HCT116 (cell line): ENCODE results near the gene PROB1. TPM values are rescaled to one million over a fixed set of nuclear protein-coding genes. Genes with fewer than 3 reads are reported as not detected.

Experiments
- ATAC-seq: fragments of 200-7000 bp; cut with Tn5 transposase; 2 replicates; pipeline ENCODE4 v1.9.1; 2020; ENCODE audit warnings: mild to moderate bottlenecking, moderate library complexity
- BruUV-seq: library from RNA; stranded (reverse); fragments of 400-500 nt; replicated peaks from 2 replicates; lab custom pipeline; 2021; lab: Mats Ljungman, UMichigan
- CTCF ChIA-PET: fragments of 300-600 bp; sonication (Branson Sonifier 250); formaldehyde crosslinking; loops from one replicate; lab custom pipeline; 2021; ENCODE audit warnings: antibody characterized with exemption; lab: Charles Lee
- POLR2A ChIA-PET: fragments of 300-600, 350-600 bp; sonication (Branson Sonifier 250); formaldehyde crosslinking; loops from one replicate; lab custom pipeline; 2021; ENCODE audit warnings: antibody characterized with exemption; lab: Charles Lee
- RAD21 ChIA-PET, 2 experiments: fragments of 300-600 bp; sonication (Branson Sonifier 250); formaldehyde crosslinking; loops; one replicate each; lab custom pipeline; 2023; ENCODE audit warnings: low total read pairs in 2 of 2; ENCODE audit not compliant: uncharacterized antibody in 2 of 2, unreplicated experiment in 2 of 2, low non-redundant PET in 1 of 2; lab: Charles Lee
- DNase-seq: peaks from one replicate; pipeline ENCODE4 v3.0.0-alpha.2; 2010; ENCODE audit warnings: low read depth, low spot score
- H2AFZ ChIP-seq: fragments of 200-600 bp; shearing (Covaris generic), sonication (generic); 2 replicates; pipeline ENCODE4 v1.6.1; 2017; ENCODE audit warnings: low read depth, mixed run types, mixed read lengths, antibody characterized with exemption, low read length; ENCODE audit not compliant: poor library complexity, severe bottlenecking
- H3K27ac ChIP-seq: 2 replicates; pipeline ENCODE4 v1.5.1; 2012; ENCODE audit warnings: low read depth, low read length
- H3K27me3 ChIP-seq: fragments of 200-600 bp; sonication (generic); 2 replicates; pipeline ENCODE4 v1.6.1; 2016; ENCODE audit warnings: mixed run types, low read length, mixed read lengths; ENCODE audit not compliant: insufficient read depth
- H3K36me3 ChIP-seq, 2 experiments: fragments of 200-500 bp in 1 of 2; fragments of 200-600 bp in 1 of 2; sonication (Bioruptor generic) in 1 of 2; sonication (generic) in 1 of 2; 2 replicates each; pipeline versions ENCODE4 v1.5.1 to v1.6.1; 2014 to 2016; ENCODE audit warnings: low read length in 2 of 2, inconsistent platforms in 1 of 2, mixed read lengths in 1 of 2, mixed run types in 1 of 2; ENCODE audit not compliant: insufficient read depth in 2 of 2, control insufficient read depth in 1 of 2
- H3K4me1 ChIP-seq, 2 experiments: fragments of 200-600 bp in 1 of 2; sonication (generic) in 1 of 2; 2 replicates each; pipeline versions ENCODE4 v1.5.1 to v1.6.1; 2012 to 2017; ENCODE audit warnings: low read length in 2 of 2, inconsistent platforms in 1 of 2, mild to moderate bottlenecking in 1 of 2, mixed read lengths in 1 of 2, mixed run types in 1 of 2, moderate library complexity in 1 of 2; ENCODE audit not compliant: insufficient read depth in 2 of 2, control insufficient read depth in 1 of 2
- H3K4me2 ChIP-seq: fragments of 200-600 bp; sonication (generic); 2 replicates; pipeline ENCODE4 v1.6.1; 2017; ENCODE audit warnings: mixed run types, low read length, mixed read lengths
- H3K4me3 ChIP-seq, 2 experiments: fragments of 200-600 bp in 1 of 2; sonication (generic) in 1 of 2; replicated peaks in 1 of 2; 2 replicates each; pipeline ENCODE4 v1.5.1; 2011 to 2016; ENCODE audit warnings: low read length in 2 of 2, control low read depth in 1 of 2, low read depth in 1 of 2, mild to moderate bottlenecking in 1 of 2, mixed read lengths in 1 of 2, mixed run types in 1 of 2
- H3K79me2 ChIP-seq: fragments of 200-600 bp; sonication (generic); 2 replicates; pipeline ENCODE4 v1.6.1; 2017; ENCODE audit warnings: mild to moderate bottlenecking, mixed run types, low read length, moderate library complexity, mixed read lengths; ENCODE audit not compliant: insufficient read depth
- H3K9ac ChIP-seq: fragments of 200-600 bp; sonication (generic); 2 replicates; pipeline ENCODE4 v1.6.1; 2016; ENCODE audit warnings: low read length, mixed read lengths
- H3K9me2 ChIP-seq: fragments of 200-600 bp; sonication (generic), shearing (Covaris generic); 2 replicates; pipeline ENCODE4 v1.6.1; 2017; ENCODE audit warnings: mixed run types, mild to moderate bottlenecking, moderate library complexity; ENCODE audit not compliant: insufficient read depth
- H3K9me3 ChIP-seq, 2 experiments: fragments of 200-500 bp in 1 of 2; fragments of 200-600 bp in 1 of 2; sonication (Bioruptor generic) in 1 of 2; sonication (generic) in 1 of 2; 2 replicates each; pipeline ENCODE4 v1.6.1; 2014 to 2017; ENCODE audit warnings: low read length in 2 of 2, mixed read lengths in 2 of 2, inconsistent platforms in 1 of 2, low read depth in 1 of 2, mild to moderate bottlenecking in 1 of 2, mixed run types in 1 of 2, moderate library complexity in 1 of 2; ENCODE audit not compliant: control insufficient read depth in 1 of 2, insufficient read depth in 1 of 2
- H4K20me1 ChIP-seq: fragments of 200-600 bp; sonication (generic), shearing (Covaris generic); 2 replicates; pipeline ENCODE4 v1.6.1; 2017; ENCODE audit warnings: mixed run types, mild to moderate bottlenecking, moderate library complexity; ENCODE audit not compliant: insufficient read depth
- CBX3 ChIP-seq: IDR thresholded peaks from 2 replicates; pipeline ENCODE4 v1.6.1; 2012; ENCODE audit warnings: low read depth
- EGR1 ChIP-seq: IDR thresholded peaks from 2 replicates; pipeline ENCODE4 v1.6.1; 2012; ENCODE audit warnings: low read depth
- ELF1 ChIP-seq: IDR thresholded peaks from 2 replicates; pipeline ENCODE4 v1.6.1; 2012; ENCODE audit warnings: low read depth, borderline replicate concordance
- EZH2 ChIP-seq: fragments of 200-600 bp; sonication (generic); IDR thresholded peaks from 2 replicates; pipeline ENCODE4 v1.6.1; 2017; ENCODE audit warnings: antibody characterized with exemption, mixed run types
- EZH2phosphoT487 ChIP-seq: fragments of 200-600 bp; IDR thresholded peaks from 2 replicates; pipeline ENCODE4 v1.6.1; 2018; ENCODE audit warnings: antibody characterized with exemption, borderline replicate concordance
- FOSL1 ChIP-seq: IDR thresholded peaks from 2 replicates; pipeline ENCODE4 v1.6.1; 2012; ENCODE audit warnings: low read depth
- POLR2A ChIP-seq: IDR thresholded peaks from 2 replicates; pipeline ENCODE4 v1.7.0; 2011; ENCODE audit warnings: borderline replicate concordance; ENCODE audit not compliant: insufficient read depth, insufficient read length; ENCODE audit errors: extremely low read depth
- POLR2AphosphoS5 ChIP-seq: IDR thresholded peaks from 2 replicates; pipeline ENCODE4 v1.6.1; 2011; ENCODE audit warnings: mild to moderate bottlenecking, low read depth, low read length, moderate library complexity
- RAD21 ChIP-seq: IDR thresholded peaks from 2 replicates; pipeline ENCODE4 v1.6.1; 2012; ENCODE audit warnings: low read depth, mild to moderate bottlenecking
- SIN3A ChIP-seq: IDR thresholded peaks from 2 replicates; pipeline ENCODE4 v1.6.1; 2012; ENCODE audit warnings: low read depth
- SP1 ChIP-seq: IDR thresholded peaks from 2 replicates; pipeline ENCODE4 v1.6.1; 2012; ENCODE audit warnings: low read depth
- TCF7L2 ChIP-seq: IDR thresholded peaks from 2 replicates; pipeline ENCODE4 v1.7.0; 2011; ENCODE audit warnings: borderline replicate concordance, inconsistent platforms; ENCODE audit not compliant: insufficient read depth, insufficient read length; ENCODE audit errors: extremely low read depth
- YY1 ChIP-seq: IDR thresholded peaks from 2 replicates; pipeline ENCODE4 v1.6.1; 2011; ENCODE audit warnings: low read length, low read depth, moderate library complexity, mild to moderate bottlenecking; ENCODE audit not compliant: insufficient replicate concordance; ENCODE audit errors: extremely low read depth
- ZFX ChIP-seq: fragments of 450-650 bp; IDR thresholded peaks from 2 replicates; pipeline ENCODE4 v1.6.1; 2017
- ZNF274 ChIP-seq: fragments of 200-500 bp; sonication (Bioruptor generic); IDR thresholded peaks from 2 replicates; pipeline ENCODE4 v1.6.1; 2014; ENCODE audit warnings: mild to moderate bottlenecking, low read depth, low read length, inconsistent platforms
- intact Hi-C: fragments of 100-400 bp; cut with micrococcal nuclease; formaldehyde crosslinking; loops from 2 replicates; pipeline ENCODE4 v1.10.0; 2022
- total RNA-seq: library from RNA; stranded (reverse); gene quantifications from one replicate; pipeline ENCODE4 v1.2.1, GENCODE V29; 2021; ENCODE audit not compliant: unreplicated experiment
- TF ChIP-seq, protein P1 (sequence below), 3 experiments: fragments of 200-600 bp in 1 of 3; sonication (generic) in 1 of 3; IDR thresholded peaks in 2 of 3; conservative IDR thresholded peaks in 1 of 3; 2 replicates each; pipeline ENCODE4 v1.5.1; 2012 to 2017; ENCODE audit warnings: low read depth in 2 of 3, low read length in 2 of 3, antibody characterized with exemption in 1 of 3, borderline replicate concordance in 1 of 3, control low read depth in 1 of 3, mild to moderate bottlenecking in 1 of 3, mixed read lengths in 1 of 3, mixed run types in 1 of 3, moderate library complexity in 1 of 3; ENCODE audit not compliant: insufficient read depth in 1 of 3
- TF ChIP-seq, protein P2 (sequence below): IDR thresholded peaks from 2 replicates; pipeline ENCODE4 v1.6.1; 2012; ENCODE audit warnings: low read depth
- TF ChIP-seq, protein P3 (sequence below): IDR thresholded peaks from 2 replicates; pipeline ENCODE4 v1.6.1; 2012
- TF ChIP-seq, protein P4 (sequence below): IDR thresholded peaks from 2 replicates; pipeline ENCODE4 v1.6.1; 2011; ENCODE audit warnings: mild to moderate bottlenecking, low read length, moderate library complexity; ENCODE audit not compliant: insufficient replicate concordance; ENCODE audit errors: extremely low read depth

Gene PROB1
- total RNA-seq, 1 experiment from 2014 or later: 1.7 TPM

DNA sequence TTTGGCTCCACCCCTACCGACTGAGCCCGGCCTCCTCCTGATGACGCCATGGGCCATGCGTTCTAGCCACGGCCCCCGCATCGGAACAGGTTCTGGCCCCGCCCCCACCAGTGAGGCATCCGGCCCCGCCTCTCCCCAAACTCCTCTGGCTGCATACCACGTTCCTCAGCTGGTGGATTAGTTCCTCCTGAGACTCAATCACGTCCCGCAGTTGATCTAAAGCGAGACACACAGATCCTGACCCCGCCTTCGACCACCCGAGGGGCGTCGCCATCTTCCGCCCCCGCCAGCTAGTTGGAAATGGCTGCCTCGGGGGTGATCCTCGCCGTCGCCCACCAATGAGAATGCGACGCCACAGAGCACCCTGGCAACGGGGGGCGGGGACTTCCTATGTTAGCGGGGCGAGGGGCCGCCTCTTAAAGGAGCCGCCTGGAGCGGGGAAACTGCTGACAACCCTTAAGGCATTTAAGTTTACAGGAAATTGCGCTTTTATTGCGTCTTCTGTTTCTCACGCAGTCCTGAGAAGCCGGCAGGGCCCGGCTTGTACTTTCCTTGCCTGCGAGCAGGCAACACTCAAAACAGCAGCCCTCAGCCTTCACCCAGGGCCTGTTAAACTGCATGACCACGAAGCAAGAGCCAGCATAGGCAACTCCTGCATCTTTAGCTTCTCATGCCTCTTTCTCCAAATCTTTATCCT is 9.0 kb upstream of the PROB1 start, which contains the start of gene SPATA24:
TSS of gene SPATA24 (minus strand) at position 303 of the 697 bp plus-strand sequence. CDS start at position 274, 29 bp downstream.
- peak within 1 kb of the TSS; percentile 92 for H3K27ac ChIP-seq
- ChIA-PET CTCF (interaction anchor here (0.6 to 1.8 kb wide), 9 partner anchors 11 to 564 kb away, joined by 3 to 4 read pairs (median 3); no protein-coding TSS in a partner anchor), RAD21 (no interaction called here), POLR2A (interaction anchor here (1.0 kb wide), 2 partner anchors 12 to 110 kb away, joined by 3 to 4 read pairs; partner anchors contain the start of gene MATR3)
- H3K4me2 ChIP-seq: peak within 1 kb of the TSS; percentile 70
- H3K9me2 ChIP-seq: no peaks in the 10 kb centered on the region
- no TSS peak for BruUV-seq
- peaks cover 11 to 19% of the 10 kb centered on the region in 2 experiments for H3K4me1 ChIP-seq
- H2AFZ ChIP-seq: peak within 1 kb of the TSS; percentile 41
- intact Hi-C loops: no loop called here
- no peaks in the 10 kb centered on the region for H3K36me3 ChIP-seq
- no peaks in the 10 kb centered on the region for H3K79me2 ChIP-seq
- ATAC-seq: peak; percentile 93
- no peaks in the 10 kb centered on the region for H3K9me3 ChIP-seq
- no peaks in the 10 kb centered on the region for H3K27me3 ChIP-seq
- no peaks in the 10 kb centered on the region for H4K20me1 ChIP-seq
- H3K9ac ChIP-seq: peak within 1 kb of the TSS; percentile 64
- peak; percentile 88 for DNase-seq
- H3K4me3 ChIP-seq: peak within 1 kb of the TSS; percentile 49 to 58
- TF ChIP-seq FOSL1: no peak
- no peak for TF ChIP-seq EZH2phosphoT487
- TF ChIP-seq CBX3: peak; percentile 68; the same call in 1 of the 2 replicates
- TF ChIP-seq EGR1: peak; percentile 100
- peak; percentile 95 for TF ChIP-seq SP1
- TF ChIP-seq YY1: peak; percentile 90
- no peak for TF ChIP-seq EZH2
- no peak for TF ChIP-seq TCF7L2
- no peak; the same call in 1 of the 2 replicates for TF ChIP-seq ELF1
- no peak for TF ChIP-seq ZNF274
- TF ChIP-seq, protein P1, sequence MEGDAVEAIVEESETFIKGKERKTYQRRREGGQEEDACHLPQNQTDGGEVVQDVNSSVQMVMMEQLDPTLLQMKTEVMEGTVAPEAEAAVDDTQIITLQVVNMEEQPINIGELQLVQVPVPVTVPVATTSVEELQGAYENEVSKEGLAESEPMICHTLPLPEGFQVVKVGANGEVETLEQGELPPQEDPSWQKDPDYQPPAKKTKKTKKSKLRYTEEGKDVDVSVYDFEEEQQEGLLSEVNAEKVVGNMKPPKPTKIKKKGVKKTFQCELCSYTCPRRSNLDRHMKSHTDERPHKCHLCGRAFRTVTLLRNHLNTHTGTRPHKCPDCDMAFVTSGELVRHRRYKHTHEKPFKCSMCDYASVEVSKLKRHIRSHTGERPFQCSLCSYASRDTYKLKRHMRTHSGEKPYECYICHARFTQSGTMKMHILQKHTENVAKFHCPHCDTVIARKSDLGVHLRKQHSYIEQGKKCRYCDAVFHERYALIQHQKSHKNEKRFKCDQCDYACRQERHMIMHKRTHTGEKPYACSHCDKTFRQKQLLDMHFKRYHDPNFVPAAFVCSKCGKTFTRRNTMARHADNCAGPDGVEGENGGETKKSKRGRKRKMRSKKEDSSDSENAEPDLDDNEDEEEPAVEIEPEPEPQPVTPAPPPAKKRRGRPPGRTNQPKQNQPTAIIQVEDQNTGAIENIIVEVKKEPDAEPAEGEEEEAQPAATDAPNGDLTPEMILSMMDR (IDR thresholded peaks at IDR 0.05 in 2 of 3, conservative IDR thresholded peaks at IDR 0.05 in 1 of 3; ENCODE audit: borderline replicate concordance in 1 of 3, insufficient read depth in 1 of 3, low read depth in 2 of 3, low read length in 2 of 3): no peak
- peak; percentile 54; the same call in 1 of the 2 replicates for TF ChIP-seq SIN3A
- TF ChIP-seq POLR2AphosphoS5: peak; percentile 42; the same call in 1 of the 2 replicates
- TF ChIP-seq, protein P2, sequence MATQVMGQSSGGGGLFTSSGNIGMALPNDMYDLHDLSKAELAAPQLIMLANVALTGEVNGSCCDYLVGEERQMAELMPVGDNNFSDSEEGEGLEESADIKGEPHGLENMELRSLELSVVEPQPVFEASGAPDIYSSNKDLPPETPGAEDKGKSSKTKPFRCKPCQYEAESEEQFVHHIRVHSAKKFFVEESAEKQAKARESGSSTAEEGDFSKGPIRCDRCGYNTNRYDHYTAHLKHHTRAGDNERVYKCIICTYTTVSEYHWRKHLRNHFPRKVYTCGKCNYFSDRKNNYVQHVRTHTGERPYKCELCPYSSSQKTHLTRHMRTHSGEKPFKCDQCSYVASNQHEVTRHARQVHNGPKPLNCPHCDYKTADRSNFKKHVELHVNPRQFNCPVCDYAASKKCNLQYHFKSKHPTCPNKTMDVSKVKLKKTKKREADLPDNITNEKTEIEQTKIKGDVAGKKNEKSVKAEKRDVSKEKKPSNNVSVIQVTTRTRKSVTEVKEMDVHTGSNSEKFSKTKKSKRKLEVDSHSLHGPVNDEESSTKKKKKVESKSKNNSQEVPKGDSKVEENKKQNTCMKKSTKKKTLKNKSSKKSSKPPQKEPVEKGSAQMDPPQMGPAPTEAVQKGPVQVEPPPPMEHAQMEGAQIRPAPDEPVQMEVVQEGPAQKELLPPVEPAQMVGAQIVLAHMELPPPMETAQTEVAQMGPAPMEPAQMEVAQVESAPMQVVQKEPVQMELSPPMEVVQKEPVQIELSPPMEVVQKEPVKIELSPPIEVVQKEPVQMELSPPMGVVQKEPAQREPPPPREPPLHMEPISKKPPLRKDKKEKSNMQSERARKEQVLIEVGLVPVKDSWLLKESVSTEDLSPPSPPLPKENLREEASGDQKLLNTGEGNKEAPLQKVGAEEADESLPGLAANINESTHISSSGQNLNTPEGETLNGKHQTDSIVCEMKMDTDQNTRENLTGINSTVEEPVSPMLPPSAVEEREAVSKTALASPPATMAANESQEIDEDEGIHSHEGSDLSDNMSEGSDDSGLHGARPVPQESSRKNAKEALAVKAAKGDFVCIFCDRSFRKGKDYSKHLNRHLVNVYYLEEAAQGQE: no peak
- TF ChIP-seq ZFX: no peak
- TF ChIP-seq POLR2A: no peak
- TF ChIP-seq, protein P3, sequence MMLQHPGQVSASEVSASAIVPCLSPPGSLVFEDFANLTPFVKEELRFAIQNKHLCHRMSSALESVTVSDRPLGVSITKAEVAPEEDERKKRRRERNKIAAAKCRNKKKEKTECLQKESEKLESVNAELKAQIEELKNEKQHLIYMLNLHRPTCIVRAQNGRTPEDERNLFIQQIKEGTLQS: no peak
- TF ChIP-seq RAD21: no peak
- TF ChIP-seq, protein P4, sequence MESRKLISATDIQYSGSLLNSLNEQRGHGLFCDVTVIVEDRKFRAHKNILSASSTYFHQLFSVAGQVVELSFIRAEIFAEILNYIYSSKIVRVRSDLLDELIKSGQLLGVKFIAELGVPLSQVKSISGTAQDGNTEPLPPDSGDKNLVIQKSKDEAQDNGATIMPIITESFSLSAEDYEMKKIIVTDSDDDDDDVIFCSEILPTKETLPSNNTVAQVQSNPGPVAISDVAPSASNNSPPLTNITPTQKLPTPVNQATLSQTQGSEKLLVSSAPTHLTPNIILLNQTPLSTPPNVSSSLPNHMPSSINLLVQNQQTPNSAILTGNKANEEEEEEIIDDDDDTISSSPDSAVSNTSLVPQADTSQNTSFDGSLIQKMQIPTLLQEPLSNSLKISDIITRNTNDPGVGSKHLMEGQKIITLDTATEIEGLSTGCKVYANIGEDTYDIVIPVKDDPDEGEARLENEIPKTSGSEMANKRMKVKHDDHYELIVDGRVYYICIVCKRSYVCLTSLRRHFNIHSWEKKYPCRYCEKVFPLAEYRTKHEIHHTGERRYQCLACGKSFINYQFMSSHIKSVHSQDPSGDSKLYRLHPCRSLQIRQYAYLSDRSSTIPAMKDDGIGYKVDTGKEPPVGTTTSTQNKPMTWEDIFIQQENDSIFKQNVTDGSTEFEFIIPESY: no peak
